KMS-11 (cell line): ENCODE data around the gene DDC.

Experiments used
- H2AFZ ChIP-seq: fragments of 200-600 bp; sonication (generic); 2 replicates; pipeline ENCODE4 v1.6.1; 2016; ENCODE audit warnings: antibody characterized with exemption, mixed run types, low read depth
- H3K27ac ChIP-seq: fragments of 200-600 bp; sonication (generic); 2 replicates; pipeline ENCODE4 v1.6.1; 2016; ENCODE audit warnings: mild to moderate bottlenecking, mixed run types
- H3K27me3 ChIP-seq: fragments of 200-600 bp; sonication (generic); 2 replicates; pipeline ENCODE4 v1.6.1; 2017; ENCODE audit warnings: mild to moderate bottlenecking, low read depth, mixed run types, moderate library complexity; ENCODE audit not compliant: insufficient read depth
- H3K36me3 ChIP-seq: fragments of 200-600 bp; sonication (generic); 2 replicates; pipeline ENCODE4 v1.6.1; 2017; ENCODE audit warnings: mild to moderate bottlenecking, mixed run types; ENCODE audit not compliant: insufficient read depth
- H3K4me1 ChIP-seq: fragments of 200-600 bp; sonication (generic); 2 replicates; pipeline ENCODE4 v1.6.1; 2016; ENCODE audit warnings: mild to moderate bottlenecking, low read depth, mixed run types; ENCODE audit not compliant: poor library complexity, severe bottlenecking
- H3K4me2 ChIP-seq: fragments of 200-600 bp; sonication (generic); 2 replicates; pipeline ENCODE4 v1.7.0; 2016; ENCODE audit warnings: mild to moderate bottlenecking, mixed run types
- H3K4me3 ChIP-seq: fragments of 200-600 bp; sonication (generic); IDR thresholded peaks from 2 replicates; pipeline ENCODE4 v1.6.1; 2017; ENCODE audit warnings: low read depth, low read length, mixed read lengths; ENCODE audit not compliant: insufficient read depth
- H3K79me2 ChIP-seq: fragments of 200-600 bp; sonication (generic); 2 replicates; pipeline ENCODE4 v1.6.1; 2016; ENCODE audit warnings: low read depth, mixed run types; ENCODE audit not compliant: insufficient read depth
- H3K9ac ChIP-seq: fragments of 200-600 bp; sonication (generic); 2 replicates; pipeline ENCODE4 v1.6.1; 2016; ENCODE audit warnings: mild to moderate bottlenecking, mixed run types
- H4K20me1 ChIP-seq: fragments of 200-600 bp; sonication (generic); 2 replicates; pipeline ENCODE4 v1.6.1; 2016; ENCODE audit warnings: mild to moderate bottlenecking, mixed run types; ENCODE audit not compliant: insufficient read depth
- TF ChIP-seq, protein P1 (sequence below): fragments of 200-600 bp; sonication (generic); conservative IDR thresholded peaks from 2 replicates; pipeline ENCODE4 v1.6.1; 2017; ENCODE audit warnings: low read depth, mild to moderate bottlenecking, antibody characterized with exemption, low read length, moderate library complexity, mixed read lengths

Gene DDC

DNA sequence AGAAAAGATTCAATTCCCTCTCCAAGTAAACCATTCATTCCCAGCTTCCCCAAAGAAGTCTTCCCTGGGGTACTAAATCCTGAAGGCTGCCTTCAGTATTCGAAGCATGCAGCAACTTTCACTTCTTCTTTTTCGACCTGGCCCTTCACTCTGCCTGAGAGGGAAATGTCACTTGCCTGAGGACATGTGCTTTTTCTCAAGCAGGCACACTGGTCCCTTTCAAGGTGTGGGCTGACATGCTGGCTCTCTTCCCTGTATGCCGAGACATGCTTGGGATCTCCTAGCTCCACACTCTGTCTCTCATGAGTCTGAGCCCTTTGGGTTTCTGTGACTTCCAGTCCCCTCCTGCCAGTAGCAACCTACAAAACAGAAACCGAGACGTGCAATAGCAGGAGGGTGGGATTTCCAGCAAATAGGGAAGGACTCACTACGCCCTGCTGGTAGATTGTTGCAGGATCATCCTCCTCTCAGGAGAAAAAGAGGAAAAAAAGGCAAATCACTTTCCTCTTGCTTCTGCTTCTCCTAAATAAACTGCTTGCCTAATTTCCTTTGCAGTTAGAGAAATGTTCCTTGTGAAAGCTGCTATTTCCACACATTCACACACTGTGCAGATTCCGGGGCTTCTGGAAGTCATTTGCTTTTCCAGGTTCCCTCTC lies 148.6 kb downstream of the DDC start:
- Histone ChIP-seq H3K9ac (no peak overlapping the region), H3K79me2 (no peaks in the 10 kb centered on the region), H3K4me3 (no peak overlapping the region), H2AFZ (no peak overlapping the region), H3K27me3 (no peaks in the 10 kb centered on the region), H3K27ac (no peak overlapping the region), H3K4me2 (no peak overlapping the region), H3K36me3 (no peaks in the 10 kb centered on the region), H3K4me1 (peaks cover 6% of the 10 kb centered on the region), H4K20me1 (no peaks in the 10 kb centered on the region; the same call in 1 of the 2 replicates)
- TF ChIP-seq, protein P1, sequence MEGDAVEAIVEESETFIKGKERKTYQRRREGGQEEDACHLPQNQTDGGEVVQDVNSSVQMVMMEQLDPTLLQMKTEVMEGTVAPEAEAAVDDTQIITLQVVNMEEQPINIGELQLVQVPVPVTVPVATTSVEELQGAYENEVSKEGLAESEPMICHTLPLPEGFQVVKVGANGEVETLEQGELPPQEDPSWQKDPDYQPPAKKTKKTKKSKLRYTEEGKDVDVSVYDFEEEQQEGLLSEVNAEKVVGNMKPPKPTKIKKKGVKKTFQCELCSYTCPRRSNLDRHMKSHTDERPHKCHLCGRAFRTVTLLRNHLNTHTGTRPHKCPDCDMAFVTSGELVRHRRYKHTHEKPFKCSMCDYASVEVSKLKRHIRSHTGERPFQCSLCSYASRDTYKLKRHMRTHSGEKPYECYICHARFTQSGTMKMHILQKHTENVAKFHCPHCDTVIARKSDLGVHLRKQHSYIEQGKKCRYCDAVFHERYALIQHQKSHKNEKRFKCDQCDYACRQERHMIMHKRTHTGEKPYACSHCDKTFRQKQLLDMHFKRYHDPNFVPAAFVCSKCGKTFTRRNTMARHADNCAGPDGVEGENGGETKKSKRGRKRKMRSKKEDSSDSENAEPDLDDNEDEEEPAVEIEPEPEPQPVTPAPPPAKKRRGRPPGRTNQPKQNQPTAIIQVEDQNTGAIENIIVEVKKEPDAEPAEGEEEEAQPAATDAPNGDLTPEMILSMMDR = no peak

DNA sequence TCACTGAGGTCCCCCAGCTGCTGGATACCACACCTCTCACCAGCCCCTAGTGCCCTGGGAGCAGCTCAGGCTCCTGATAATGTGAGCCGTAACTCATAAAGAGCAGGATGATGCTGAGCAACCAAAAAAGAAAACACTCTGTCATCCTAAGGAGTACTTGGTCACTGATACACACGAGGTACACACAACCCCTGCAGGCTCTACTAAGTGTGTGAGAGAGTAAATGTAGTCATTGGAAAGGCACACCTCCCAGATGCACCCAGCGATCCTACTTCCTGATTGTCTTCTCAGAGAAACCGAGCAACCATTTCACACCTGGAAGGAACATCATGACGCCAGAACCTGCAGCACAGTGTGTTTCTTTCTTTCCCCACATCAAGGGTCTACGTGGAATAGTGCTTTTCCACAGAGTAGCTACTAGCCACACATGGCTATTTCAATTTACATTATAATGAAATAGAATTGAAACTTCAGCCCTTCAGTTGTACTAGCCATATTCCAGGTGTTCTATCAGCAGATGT lies 149.3 kb downstream of the DDC start:
- Histone ChIP-seq H3K4me2 (no peak overlapping the region), H4K20me1 (no peaks in the 10 kb centered on the region; the same call in 1 of the 2 replicates), H3K9ac (no peak overlapping the region), H3K4me1 (peaks cover 6% of the 10 kb centered on the region), H3K27me3 (no peaks in the 10 kb centered on the region), H3K27ac (no peak overlapping the region), H3K79me2 (no peaks in the 10 kb centered on the region), H2AFZ (no peak overlapping the region), H3K36me3 (no peaks in the 10 kb centered on the region), H3K4me3 (no peak overlapping the region)
- TF ChIP-seq, protein P1 = no peak

- H3K27ac ChIP-seq = no peak overlapping the region
- H3K79me2 ChIP-seq = no peaks in the 10 kb centered on the region
- no peak overlapping the region for H3K4me2 ChIP-seq
- H3K36me3 ChIP-seq = no peaks in the 10 kb centered on the region
- no peak overlapping the region for H3K4me3 ChIP-seq
- no peak overlapping the region for H2AFZ ChIP-seq
- no peaks in the 10 kb centered on the region; the same call in 1 of the 2 replicates for H4K20me1 ChIP-seq
- TF ChIP-seq, protein P1 = no peak
- no peaks in the 10 kb centered on the region for H3K27me3 ChIP-seq
- H3K9ac ChIP-seq = no peak overlapping the region
- peaks cover 6% of the 10 kb centered on the region for H3K4me1 ChIP-seq
These were observed 151.6 kb downstream of the DDC start for GRCh38 chr7:50413561-50413960.

- Histone ChIP-seq H2AFZ (no peak overlapping the region), H3K27ac (no peak overlapping the region), H3K79me2 (no peaks in the 10 kb centered on the region), H3K9ac (no peak overlapping the region), H4K20me1 (no peaks in the 10 kb centered on the region; the same call in 1 of the 2 replicates), H3K4me1 (peaks cover 6% of the 10 kb centered on the region), H3K4me2 (no peak overlapping the region), H3K4me3 (no peak overlapping the region), H3K36me3 (no peaks in the 10 kb centered on the region), H3K27me3 (no peaks in the 10 kb centered on the region)
- TF ChIP-seq, protein P1 = no peak
These were observed 152.2 kb downstream of the DDC start for GRCh38 chr7:50412973-50413372.
